A673 (cell line): ENCODE results near the gene CCR8. TPM values are rescaled to one million over a fixed set of nuclear protein-coding genes. Genes with fewer than 3 reads are reported as not detected.

Experiments
- BruUV-seq: library from RNA; stranded (reverse); fragments of 400-500 nt; replicated peaks from 2 replicates; lab custom pipeline; 2021; lab: Mats Ljungman, UMichigan
- CTCF ChIA-PET: fragments of 300-600 bp; sonication (Branson Sonifier 250); formaldehyde crosslinking; loops from one replicate; lab custom pipeline; 2022; ENCODE audit warnings: antibody characterized with exemption; lab: Charles Lee
- POLR2A ChIA-PET: fragments of 300-600 bp; sonication (Branson Sonifier 250); formaldehyde crosslinking; loops from one replicate; lab custom pipeline; 2022; ENCODE audit warnings: antibody characterized with exemption; ENCODE audit not compliant: low non-redundant PET; lab: Charles Lee
- DNase-seq: peaks from one replicate; pipeline ENCODE4 v3.0.0-alpha.2; 2015; ENCODE audit warnings: low spot score
- H3K27ac ChIP-seq: fragments of 200-600 bp; sonication (generic); 2 replicates; pipeline ENCODE4 v1.5.1; 2016; ENCODE audit warnings: mixed run types, low read depth, mild to moderate bottlenecking, mixed read lengths, antibody characterized with exemption, low read length; ENCODE audit not compliant: poor library complexity, severe bottlenecking
- H3K27me3 ChIP-seq: fragments of 200-600 bp; sonication (generic); replicated peaks from 2 replicates; pipeline ENCODE4 v1.6.1; 2017; ENCODE audit warnings: mixed run types, low read depth, mild to moderate bottlenecking, mixed read lengths, antibody characterized with exemption, low read length; ENCODE audit not compliant: insufficient read depth, poor library complexity
- H3K36me3 ChIP-seq: fragments of 200-600 bp; sonication (generic); 2 replicates; pipeline ENCODE4 v1.6.1; 2016; ENCODE audit warnings: mixed run types, mild to moderate bottlenecking, mixed read lengths, antibody characterized with exemption, low read length; ENCODE audit not compliant: insufficient read depth, poor library complexity, severe bottlenecking
- H3K4me1 ChIP-seq: fragments of 200-600 bp; sonication (generic); 2 replicates; pipeline ENCODE4 v1.6.1; 2017; ENCODE audit warnings: mixed run types, mild to moderate bottlenecking, mixed read lengths, antibody characterized with exemption, low read length; ENCODE audit not compliant: insufficient read depth, poor library complexity, severe bottlenecking
- H3K4me3 ChIP-seq: fragments of 200-600 bp; sonication (generic); 2 replicates; pipeline ENCODE4 v1.5.1; 2016; ENCODE audit warnings: low read depth, mixed run types, mild to moderate bottlenecking, mixed read lengths, low read length; ENCODE audit not compliant: poor library complexity, severe bottlenecking
- H3K9me3 ChIP-seq: fragments of 200-600 bp; sonication (generic); 2 replicates; pipeline ENCODE4 v1.6.1; 2016; ENCODE audit warnings: mixed run types, low read depth, mild to moderate bottlenecking, mixed read lengths, antibody characterized with exemption, low read length; ENCODE audit not compliant: poor library complexity, severe bottlenecking
- EZH2 ChIP-seq: fragments of 200-600 bp; sonication (generic); IDR thresholded peaks from 2 replicates; pipeline ENCODE4 v1.6.1; 2017; ENCODE audit warnings: borderline replicate concordance, low read depth, mild to moderate bottlenecking, mixed read lengths, antibody characterized with exemption, low read length; ENCODE audit not compliant: poor library complexity, severe bottlenecking
- intact Hi-C: fragments of 100-400 bp; cut with micrococcal nuclease; formaldehyde crosslinking; loops from one replicate; pipeline ENCODE4 v1.10.0; 2022; ENCODE audit not compliant: unreplicated experiment
- total RNA-seq: library from RNA; stranded (reverse); gene quantifications from 2 replicates; pipeline ENCODE4 v1.2.3, GENCODE V29; 2021
- TF ChIP-seq, protein P1 (sequence below): fragments of 300-800, 200-600 bp; sonication (generic); conservative IDR thresholded peaks from 2 replicates; pipeline ENCODE4 v1.5.1; 2017; ENCODE audit warnings: low read depth, mild to moderate bottlenecking, antibody characterized with exemption, low read length, moderate library complexity, mixed read lengths

The CCR8 gene
- total RNA-seq, 1 experiment from 2014 or later, result not detected

DNA sequence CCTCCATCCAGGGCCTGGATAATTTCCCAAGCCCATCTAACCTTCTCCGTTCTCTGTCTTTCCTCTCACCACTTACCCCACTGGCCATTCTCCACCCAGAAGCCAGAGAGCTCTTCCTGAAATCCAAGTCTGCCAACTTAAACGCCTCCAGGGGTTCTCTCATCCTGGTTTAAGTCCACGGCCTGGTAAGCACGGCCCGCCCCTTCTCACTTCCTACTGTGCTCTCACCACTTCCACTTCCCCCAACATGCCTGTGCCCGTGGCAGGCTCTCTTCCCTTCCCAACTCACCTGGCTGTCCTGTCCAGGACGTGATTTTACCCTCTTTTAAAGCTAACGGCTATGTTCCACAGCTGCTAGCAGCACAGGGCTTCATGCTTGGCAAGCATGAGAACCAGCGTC, 48.0 kb upstream of the CCR8 start:
- TF ChIP-seq, protein P1, sequence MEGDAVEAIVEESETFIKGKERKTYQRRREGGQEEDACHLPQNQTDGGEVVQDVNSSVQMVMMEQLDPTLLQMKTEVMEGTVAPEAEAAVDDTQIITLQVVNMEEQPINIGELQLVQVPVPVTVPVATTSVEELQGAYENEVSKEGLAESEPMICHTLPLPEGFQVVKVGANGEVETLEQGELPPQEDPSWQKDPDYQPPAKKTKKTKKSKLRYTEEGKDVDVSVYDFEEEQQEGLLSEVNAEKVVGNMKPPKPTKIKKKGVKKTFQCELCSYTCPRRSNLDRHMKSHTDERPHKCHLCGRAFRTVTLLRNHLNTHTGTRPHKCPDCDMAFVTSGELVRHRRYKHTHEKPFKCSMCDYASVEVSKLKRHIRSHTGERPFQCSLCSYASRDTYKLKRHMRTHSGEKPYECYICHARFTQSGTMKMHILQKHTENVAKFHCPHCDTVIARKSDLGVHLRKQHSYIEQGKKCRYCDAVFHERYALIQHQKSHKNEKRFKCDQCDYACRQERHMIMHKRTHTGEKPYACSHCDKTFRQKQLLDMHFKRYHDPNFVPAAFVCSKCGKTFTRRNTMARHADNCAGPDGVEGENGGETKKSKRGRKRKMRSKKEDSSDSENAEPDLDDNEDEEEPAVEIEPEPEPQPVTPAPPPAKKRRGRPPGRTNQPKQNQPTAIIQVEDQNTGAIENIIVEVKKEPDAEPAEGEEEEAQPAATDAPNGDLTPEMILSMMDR, result no peak
- no peak for DNase-seq
- no peaks in the 10 kb centered on the region for H3K27me3 ChIP-seq
- BruUV-seq, result no TSS peak
- H3K9me3 ChIP-seq, result no peaks in the 10 kb centered on the region
- no peaks in the 10 kb centered on the region for H3K4me1 ChIP-seq
- intact Hi-C loops, result no loop called here
- no peaks in the 10 kb centered on the region for H3K36me3 ChIP-seq
- no peak overlapping the region for H3K4me3 ChIP-seq
- ChIA-PET POLR2A (no interaction called here), CTCF (no interaction called here)
- no peak overlapping the region for H3K27ac ChIP-seq

DNA sequence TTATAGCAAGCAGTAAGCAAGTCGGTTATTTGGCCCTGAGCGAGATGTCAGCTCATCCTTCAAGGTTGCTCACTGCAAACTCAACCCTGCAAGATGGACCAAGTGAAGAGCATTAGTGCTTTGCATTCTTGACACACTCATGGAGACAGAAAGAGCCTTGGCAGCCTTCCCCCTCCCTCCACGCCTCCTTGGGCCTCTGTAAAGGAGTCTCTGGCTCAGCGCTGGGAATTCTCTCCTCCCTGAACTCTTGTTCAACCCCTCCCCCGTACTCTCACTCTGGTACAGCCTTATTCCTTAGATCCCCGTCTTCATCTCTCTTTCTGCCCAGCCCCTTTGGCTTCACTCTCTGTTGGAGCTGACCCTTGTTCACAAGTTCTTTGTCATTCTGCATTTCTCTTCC, 47.5 kb upstream of the CCR8 start:
- no peak overlapping the region for H3K27ac ChIP-seq
- intact Hi-C loops, result no loop called here
- H3K27me3 ChIP-seq, result no peaks in the 10 kb centered on the region
- ChIA-PET POLR2A (interaction anchor here (0.7 kb wide), 1 partner anchor 149 kb away, joined by 3 read pairs; no protein-coding TSS in a partner anchor), CTCF (no interaction called here)
- BruUV-seq, result no TSS peak
- H3K9me3 ChIP-seq, result no peaks in the 10 kb centered on the region
- TF ChIP-seq, protein P1, result no peak
- no peak for TF ChIP-seq EZH2
- H3K36me3 ChIP-seq, result no peaks in the 10 kb centered on the region
- no peak for DNase-seq
- no peak overlapping the region for H3K4me3 ChIP-seq
- no peaks in the 10 kb centered on the region for H3K4me1 ChIP-seq

DNA sequence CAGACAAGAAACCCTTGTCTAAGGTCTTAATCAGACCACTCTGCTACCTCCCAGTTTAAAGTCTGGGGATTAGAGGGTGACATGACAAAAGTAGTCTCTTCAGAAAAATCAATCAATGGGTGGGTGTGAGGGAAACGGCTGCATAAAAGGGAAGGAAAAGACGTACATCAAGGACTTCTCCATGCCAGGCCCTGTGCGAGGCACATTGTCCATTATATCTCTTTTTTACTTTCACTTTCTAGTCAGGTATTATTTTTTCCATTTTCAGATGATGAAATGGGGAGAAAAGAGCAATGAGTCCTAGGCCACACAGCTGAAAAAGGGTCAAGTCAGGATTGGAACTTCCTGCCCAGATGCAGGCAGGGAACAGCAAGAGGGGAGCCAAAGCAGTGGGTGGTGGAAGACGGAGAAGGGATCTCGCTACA, 45.0 kb upstream of the CCR8 start:
- DNase-seq, result no peak

More for the DNA sequence above, 45.0 kb upstream of the CCR8 start:
- Histone ChIP-seq H3K9me3 (no peaks in the 10 kb centered on the region), H3K4me1 (no peaks in the 10 kb centered on the region), H3K27ac (no peak overlapping the region), H3K4me3 (no peak overlapping the region), H3K27me3 (no peaks in the 10 kb centered on the region), H3K36me3 (no peaks in the 10 kb centered on the region)
- ChIA-PET POLR2A (interaction anchor here (0.7 kb wide), 1 partner anchor 317 kb away, joined by 3 read pairs; no protein-coding TSS in a partner anchor), CTCF (no interaction called here)
- intact Hi-C loops, result no loop called here
- no TSS peak for BruUV-seq
- TF ChIP-seq EZH2, result no peak
- TF ChIP-seq, protein P1, result no peak
